GM23338 (cell line): ENCODE results near the gene XRCC5. TPM values are rescaled to one million over a fixed set of nuclear protein-coding genes. Genes with fewer than 3 reads are reported as not detected.

Experiments used
- ATAC-seq: fragments of 200-7000 bp; cut with Tn5 transposase; 3 replicates; pipeline ENCODE4 v1.9.1; 2020
- DNase-seq: peaks from one replicate; pipeline ENCODE4 v3.0.0-alpha.2; 2015; ENCODE audit warnings: low spot score
- H2AFZ ChIP-seq: fragments of 200-600 bp; sonication (generic); 2 replicates; pipeline ENCODE4 v1.8.0; 2016; ENCODE audit warnings: antibody characterized with exemption, mild to moderate bottlenecking, moderate library complexity
- H3F3A ChIP-seq: fragments of 200-600 bp; sonication (generic); replicated peaks from 2 replicates; pipeline ENCODE4 v1.8.0; 2017; ENCODE audit warnings: antibody characterized with exemption, mixed run types, low read depth
- H3K27ac ChIP-seq: fragments of 200-600 bp; sonication (generic); 2 replicates; pipeline ENCODE4 v1.6.1; 2016; ENCODE audit warnings: low read depth
- H3K27me3 ChIP-seq: fragments of 200-600 bp; sonication (generic); 2 replicates; pipeline ENCODE4 v1.8.0; 2016; ENCODE audit warnings: mild to moderate bottlenecking, mixed run types, moderate library complexity; ENCODE audit not compliant: insufficient read depth
- H3K36me3 ChIP-seq: fragments of 200-600 bp; sonication (generic); 2 replicates; pipeline ENCODE4 v1.8.0; 2016; ENCODE audit warnings: mild to moderate bottlenecking; ENCODE audit not compliant: insufficient read depth
- H3K4me1 ChIP-seq: fragments of 200-600 bp; sonication (generic); 2 replicates; pipeline ENCODE4 v1.8.0; 2016; ENCODE audit warnings: mild to moderate bottlenecking, moderate library complexity; ENCODE audit not compliant: insufficient read depth
- H3K4me2 ChIP-seq: fragments of 200-600 bp; sonication (generic); 2 replicates; pipeline ENCODE4 v1.7.1; 2017; ENCODE audit warnings: mixed run types
- H3K4me3 ChIP-seq: fragments of 200-600 bp; sonication (generic); 2 replicates; pipeline ENCODE4 v1.6.1; 2016; ENCODE audit warnings: mixed run types
- H3K79me2 ChIP-seq: fragments of 200-600 bp; sonication (generic); replicated peaks from 2 replicates; pipeline ENCODE4 v1.8.0; 2017; ENCODE audit warnings: mild to moderate bottlenecking; ENCODE audit not compliant: insufficient read depth
- H3K9me2 ChIP-seq: fragments of 200-600 bp; sonication (generic); 2 replicates; pipeline ENCODE4 v1.8.0; 2017; ENCODE audit not compliant: insufficient read depth
- H4K20me1 ChIP-seq: fragments of 200-600 bp; sonication (generic); replicated peaks from 2 replicates; pipeline ENCODE4 v1.8.0; 2017; ENCODE audit warnings: mild to moderate bottlenecking; ENCODE audit not compliant: insufficient read depth
- H3K27ac Mint-ChIP-seq: 2 replicates; pipeline ENCODE4 v1.8.0; 2020; ENCODE audit warnings: inconsistent platforms, mild to moderate bottlenecking, moderate library complexity, mixed read lengths
- H3K27me3 Mint-ChIP-seq: 3 replicates; pipeline ENCODE4 v1.8.0; 2022; ENCODE audit warnings: low read depth, mild to moderate bottlenecking, moderate library complexity, mixed read lengths, inconsistent platforms; ENCODE audit not compliant: insufficient read depth, poor library complexity
- H3K36me3 Mint-ChIP-seq: 3 replicates; pipeline ENCODE4 v1.8.0; 2021; ENCODE audit warnings: low read depth, mild to moderate bottlenecking, inconsistent platforms, moderate library complexity, mixed read lengths
- H3K4me1 Mint-ChIP-seq: 3 replicates; pipeline ENCODE4 v1.8.0; 2020; ENCODE audit warnings: mild to moderate bottlenecking, inconsistent platforms, mixed read lengths
- H3K4me3 Mint-ChIP-seq: 3 replicates; pipeline ENCODE4 v1.8.0; 2021; ENCODE audit warnings: moderate library complexity, mild to moderate bottlenecking, inconsistent platforms, mixed read lengths
- H3K9me3 Mint-ChIP-seq: 3 replicates; pipeline ENCODE4 v1.8.0; 2020; ENCODE audit warnings: moderate library complexity, mild to moderate bottlenecking, inconsistent platforms, mixed read lengths
- NANOG ChIP-seq: IDR thresholded peaks from 2 replicates; pipeline ENCODE4 v1.6.1; 2016; ENCODE audit warnings: antibody characterized with exemption, borderline replicate concordance
- POLR2AphosphoS5 ChIP-seq: IDR thresholded peaks from 2 replicates; pipeline ENCODE4 v1.6.1; 2016; ENCODE audit warnings: antibody characterized with exemption, low read depth
- polyA plus RNA-seq: library from polyadenylated mRNA; unstranded; fragments of >200 nt; fragmentation: Nextera tagmentation; extraction: Ambion mirVana; gene quantifications from 2 replicates; pipeline ENCODE4 v1.2.1, GENCODE V29; 2016
- total RNA-seq: library from RNA; depleted of rRNA; stranded (reverse); fragments of >200 nt; shearing (Covaris generic); gene quantifications from 2 replicates; pipeline ENCODE4 v1.2.3, GENCODE V29; 2014
- TF ChIP-seq, protein P1 (sequence below): fragments of 250-450 bp; sonication (Bioruptor Pico); IDR thresholded peaks from 2 replicates; pipeline ENCODE4 v1.5.0; 2020; ENCODE audit warnings: mild to moderate bottlenecking, moderate library complexity
- TF ChIP-seq, protein P2 (sequence below): IDR thresholded peaks from one replicate; pipeline ENCODE4 v1.6.1; 2018; ENCODE audit warnings: antibody characterized with exemption; ENCODE audit not compliant: unreplicated experiment

Gene XRCC5
- total and polyA plus RNA-seq, 2 experiments from 2014 or later, result 499 to 524 TPM

DNA sequence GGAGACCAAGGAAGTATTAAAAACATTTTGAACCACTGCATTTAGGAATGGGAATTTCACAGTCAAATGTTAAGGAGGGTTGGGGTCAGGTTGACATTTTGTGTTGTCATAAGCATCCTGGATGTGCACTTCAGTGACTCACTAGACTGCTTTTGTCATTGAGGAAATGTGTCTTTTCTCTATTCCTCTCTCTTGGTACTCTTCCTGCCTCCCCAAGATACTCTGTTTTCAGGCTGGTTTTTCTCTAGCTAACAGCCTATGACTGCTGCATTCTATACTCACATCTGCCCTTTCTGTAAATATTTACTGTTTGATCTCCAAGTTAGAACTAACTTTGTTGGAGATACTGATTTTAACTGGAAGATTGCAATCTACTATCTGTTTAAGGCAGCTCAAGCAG, 23.4 kb downstream of the XRCC5 start:
- ATAC-seq, result no peak
- no peak for DNase-seq
- TF ChIP-seq, protein P1, sequence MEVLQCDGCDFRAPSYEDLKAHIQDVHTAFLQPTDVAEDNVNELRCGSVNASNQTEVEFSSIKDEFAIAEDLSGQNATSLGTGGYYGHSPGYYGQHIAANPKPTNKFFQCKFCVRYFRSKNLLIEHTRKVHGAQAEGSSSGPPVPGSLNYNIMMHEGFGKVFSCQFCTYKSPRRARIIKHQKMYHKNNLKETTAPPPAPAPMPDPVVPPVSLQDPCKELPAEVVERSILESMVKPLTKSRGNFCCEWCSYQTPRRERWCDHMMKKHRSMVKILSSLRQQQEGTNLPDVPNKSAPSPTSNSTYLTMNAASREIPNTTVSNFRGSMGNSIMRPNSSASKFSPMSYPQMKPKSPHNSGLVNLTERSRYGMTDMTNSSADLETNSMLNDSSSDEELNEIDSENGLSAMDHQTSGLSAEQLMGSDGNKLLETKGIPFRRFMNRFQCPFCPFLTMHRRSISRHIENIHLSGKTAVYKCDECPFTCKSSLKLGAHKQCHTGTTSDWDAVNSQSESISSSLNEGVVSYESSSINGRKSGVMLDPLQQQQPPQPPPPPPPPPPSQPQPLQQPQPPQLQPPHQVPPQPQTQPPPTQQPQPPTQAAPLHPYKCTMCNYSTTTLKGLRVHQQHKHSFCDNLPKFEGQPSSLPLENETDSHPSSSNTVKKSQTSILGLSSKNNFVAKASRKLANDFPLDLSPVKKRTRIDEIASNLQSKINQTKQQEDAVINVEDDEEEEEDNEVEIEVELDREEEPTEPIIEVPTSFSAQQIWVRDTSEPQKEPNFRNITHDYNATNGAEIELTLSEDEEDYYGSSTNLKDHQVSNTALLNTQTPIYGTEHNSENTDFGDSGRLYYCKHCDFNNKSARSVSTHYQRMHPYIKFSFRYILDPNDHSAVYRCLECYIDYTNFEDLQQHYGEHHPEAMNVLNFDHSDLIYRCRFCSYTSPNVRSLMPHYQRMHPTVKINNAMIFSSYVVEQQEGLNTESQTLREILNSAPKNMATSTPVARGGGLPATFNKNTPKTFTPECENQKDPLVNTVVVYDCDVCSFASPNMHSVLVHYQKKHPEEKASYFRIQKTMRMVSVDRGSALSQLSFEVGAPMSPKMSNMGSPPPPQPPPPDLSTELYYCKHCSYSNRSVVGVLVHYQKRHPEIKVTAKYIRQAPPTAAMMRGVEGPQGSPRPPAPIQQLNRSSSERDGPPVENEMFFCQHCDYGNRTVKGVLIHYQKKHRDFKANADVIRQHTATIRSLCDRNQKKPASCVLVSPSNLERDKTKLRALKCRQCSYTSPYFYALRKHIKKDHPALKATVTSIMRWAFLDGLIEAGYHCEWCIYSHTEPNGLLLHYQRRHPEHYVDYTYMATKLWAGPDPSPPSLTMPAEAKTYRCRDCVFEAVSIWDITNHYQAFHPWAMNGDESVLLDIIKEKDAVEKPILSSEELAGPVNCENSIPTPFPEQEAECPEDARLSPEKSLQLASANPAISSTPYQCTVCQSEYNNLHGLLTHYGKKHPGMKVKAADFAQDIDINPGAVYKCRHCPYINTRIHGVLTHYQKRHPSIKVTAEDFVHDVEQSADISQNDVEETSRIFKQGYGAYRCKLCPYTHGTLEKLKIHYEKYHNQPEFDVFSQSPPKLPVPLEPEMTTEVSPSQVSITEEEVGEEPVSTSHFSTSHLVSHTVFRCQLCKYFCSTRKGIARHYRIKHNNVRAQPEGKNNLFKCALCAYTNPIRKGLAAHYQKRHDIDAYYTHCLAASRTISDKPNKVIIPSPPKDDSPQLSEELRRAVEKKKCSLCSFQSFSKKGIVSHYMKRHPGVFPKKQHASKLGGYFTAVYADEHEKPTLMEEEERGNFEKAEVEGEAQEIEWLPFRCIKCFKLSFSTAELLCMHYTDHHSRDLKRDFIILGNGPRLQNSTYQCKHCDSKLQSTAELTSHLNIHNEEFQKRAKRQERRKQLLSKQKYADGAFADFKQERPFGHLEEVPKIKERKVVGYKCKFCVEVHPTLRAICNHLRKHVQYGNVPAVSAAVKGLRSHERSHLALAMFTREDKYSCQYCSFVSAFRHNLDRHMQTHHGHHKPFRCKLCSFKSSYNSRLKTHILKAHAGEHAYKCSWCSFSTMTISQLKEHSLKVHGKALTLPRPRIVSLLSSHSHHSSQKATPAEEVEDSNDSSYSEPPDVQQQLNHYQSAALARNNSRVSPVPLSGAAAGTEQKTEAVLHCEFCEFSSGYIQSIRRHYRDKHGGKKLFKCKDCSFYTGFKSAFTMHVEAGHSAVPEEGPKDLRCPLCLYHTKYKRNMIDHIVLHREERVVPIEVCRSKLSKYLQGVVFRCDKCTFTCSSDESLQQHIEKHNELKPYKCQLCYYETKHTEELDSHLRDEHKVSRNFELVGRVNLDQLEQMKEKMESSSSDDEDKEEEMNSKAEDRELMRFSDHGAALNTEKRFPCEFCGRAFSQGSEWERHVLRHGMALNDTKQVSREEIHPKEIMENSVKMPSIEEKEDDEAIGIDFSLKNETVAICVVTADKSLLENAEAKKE (CRISPR knock-in tag), result no peak
- TF ChIP-seq POLR2AphosphoS5 (no peak), NANOG (no peak)
- TF ChIP-seq, protein P2, sequence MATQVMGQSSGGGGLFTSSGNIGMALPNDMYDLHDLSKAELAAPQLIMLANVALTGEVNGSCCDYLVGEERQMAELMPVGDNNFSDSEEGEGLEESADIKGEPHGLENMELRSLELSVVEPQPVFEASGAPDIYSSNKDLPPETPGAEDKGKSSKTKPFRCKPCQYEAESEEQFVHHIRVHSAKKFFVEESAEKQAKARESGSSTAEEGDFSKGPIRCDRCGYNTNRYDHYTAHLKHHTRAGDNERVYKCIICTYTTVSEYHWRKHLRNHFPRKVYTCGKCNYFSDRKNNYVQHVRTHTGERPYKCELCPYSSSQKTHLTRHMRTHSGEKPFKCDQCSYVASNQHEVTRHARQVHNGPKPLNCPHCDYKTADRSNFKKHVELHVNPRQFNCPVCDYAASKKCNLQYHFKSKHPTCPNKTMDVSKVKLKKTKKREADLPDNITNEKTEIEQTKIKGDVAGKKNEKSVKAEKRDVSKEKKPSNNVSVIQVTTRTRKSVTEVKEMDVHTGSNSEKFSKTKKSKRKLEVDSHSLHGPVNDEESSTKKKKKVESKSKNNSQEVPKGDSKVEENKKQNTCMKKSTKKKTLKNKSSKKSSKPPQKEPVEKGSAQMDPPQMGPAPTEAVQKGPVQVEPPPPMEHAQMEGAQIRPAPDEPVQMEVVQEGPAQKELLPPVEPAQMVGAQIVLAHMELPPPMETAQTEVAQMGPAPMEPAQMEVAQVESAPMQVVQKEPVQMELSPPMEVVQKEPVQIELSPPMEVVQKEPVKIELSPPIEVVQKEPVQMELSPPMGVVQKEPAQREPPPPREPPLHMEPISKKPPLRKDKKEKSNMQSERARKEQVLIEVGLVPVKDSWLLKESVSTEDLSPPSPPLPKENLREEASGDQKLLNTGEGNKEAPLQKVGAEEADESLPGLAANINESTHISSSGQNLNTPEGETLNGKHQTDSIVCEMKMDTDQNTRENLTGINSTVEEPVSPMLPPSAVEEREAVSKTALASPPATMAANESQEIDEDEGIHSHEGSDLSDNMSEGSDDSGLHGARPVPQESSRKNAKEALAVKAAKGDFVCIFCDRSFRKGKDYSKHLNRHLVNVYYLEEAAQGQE, result no peak
- no peak overlapping the region for H3K4me2 ChIP-seq
- peaks cover 55% of the 10 kb centered on the region for H4K20me1 ChIP-seq
- Mint-ChIP-seq H3K27ac (no peak overlapping the region), H3K4me1 (no peaks in the 10 kb centered on the region), H3K9me3 (no peaks in the 10 kb centered on the region; the same call in 2 of the 3 replicates), H3K36me3 (peaks cover 91% of the 10 kb centered on the region), H3K27me3 (no peaks in the 10 kb centered on the region), H3K4me3 (no peak overlapping the region)
- peaks cover 82% of the 10 kb centered on the region for H3K79me2 ChIP-seq
- H3K27ac ChIP-seq, result no peak overlapping the region
- H3K36me3 ChIP-seq, result peaks cover 92% of the 10 kb centered on the region
- no peak overlapping the region for H3K4me3 ChIP-seq
- H3K9me2 ChIP-seq, result no peaks in the 10 kb centered on the region
- H2AFZ ChIP-seq, result no peak overlapping the region
- H3F3A ChIP-seq, result peaks cover 3% of the 10 kb centered on the region; the same call in 1 of the 2 replicates
- H3K27me3 ChIP-seq, result no peaks in the 10 kb centered on the region
- no peaks in the 10 kb centered on the region for H3K4me1 ChIP-seq
